PC-9 (cell line): ENCODE measurements around the gene EXOSC7. TPM values are rescaled to one million over a fixed set of nuclear protein-coding genes. Genes with fewer than 3 reads are reported as not detected.

ENCODE experiments used
- BruUV-seq: library from RNA; stranded (reverse); fragments of 400-500 nt; replicated peaks from 2 replicates; lab custom pipeline; 2021; lab: Mats Ljungman, UMichigan
- CTCF ChIA-PET: fragments of 300-600 bp; sonication (Branson Sonifier 250); formaldehyde crosslinking; loops from one replicate; lab custom pipeline; 2022; ENCODE audit warnings: antibody characterized with exemption; lab: Charles Lee
- POLR2A ChIA-PET: fragments of 300-600 bp; sonication (Branson Sonifier 250); formaldehyde crosslinking; loops from one replicate; lab custom pipeline; 2022; ENCODE audit warnings: antibody characterized with exemption; ENCODE audit not compliant: unreplicated experiment; lab: Charles Lee
- DNase-seq, 2 experiments: peaks; one replicate each; pipeline versions ENCODE4 v3.0.0 to v3.0.0-alpha.2; 2015 to 2022; ENCODE audit warnings: mixed read lengths in 1 of 2
- H2AFZ ChIP-seq: fragments of 200-600 bp; sonication (generic); 2 replicates; pipeline ENCODE4 v1.8.1; 2017; ENCODE audit warnings: antibody characterized with exemption
- H3F3A ChIP-seq: fragments of 200-600 bp; sonication (generic); 2 replicates; pipeline ENCODE4 v1.8.1; 2017; ENCODE audit warnings: antibody characterized with exemption, mild to moderate bottlenecking, low read depth; ENCODE audit not compliant: insufficient read depth
- H3K27ac ChIP-seq: fragments of 200-600 bp; sonication (generic); 2 replicates; pipeline ENCODE4 v1.6.1; 2016; ENCODE audit warnings: mixed run types
- H3K27me3 ChIP-seq: fragments of 200-600 bp; sonication (generic); 2 replicates; pipeline ENCODE4 v1.6.1; 2016; ENCODE audit warnings: low read depth, mixed run types; ENCODE audit not compliant: insufficient read depth
- H3K36me3 ChIP-seq: fragments of 200-600 bp; sonication (generic); 2 replicates; pipeline ENCODE4 v1.6.1; 2016; ENCODE audit warnings: low read depth, mixed run types
- H3K4me1 ChIP-seq: fragments of 200-600 bp; sonication (generic); replicated peaks from 2 replicates; pipeline ENCODE4 v1.6.1; 2016; ENCODE audit warnings: mixed run types; ENCODE audit not compliant: insufficient read depth
- H3K4me2 ChIP-seq: fragments of 200-600 bp; sonication (generic); 2 replicates; pipeline ENCODE4 v1.6.1; 2017; ENCODE audit warnings: mixed run types
- H3K4me3 ChIP-seq: fragments of 200-600 bp; sonication (generic); 2 replicates; pipeline ENCODE4 v1.6.1; 2016; ENCODE audit warnings: mixed run types
- H3K79me2 ChIP-seq: fragments of 200-600 bp; sonication (generic); 2 replicates; pipeline ENCODE4 v1.6.1; 2017; ENCODE audit warnings: low read depth, mixed run types
- H3K9me2 ChIP-seq: fragments of 200-600 bp; sonication (generic); 2 replicates; pipeline ENCODE4 v1.8.1; 2017; ENCODE audit warnings: mild to moderate bottlenecking; ENCODE audit not compliant: insufficient read depth
- H3K9me3 ChIP-seq: fragments of 200-600 bp; sonication (generic); 2 replicates; pipeline ENCODE4 v1.8.1; 2016; ENCODE audit warnings: low read depth; ENCODE audit not compliant: insufficient read depth
- H4K20me1 ChIP-seq: fragments of 200-600 bp; sonication (generic); 2 replicates; pipeline ENCODE4 v1.8.1; 2017; ENCODE audit not compliant: insufficient read depth
- CTCF ChIP-seq: fragments of 200-600 bp; sonication (generic); conservative IDR thresholded peaks from 2 replicates; pipeline ENCODE4 v1.6.1; 2017; ENCODE audit warnings: mixed run types, antibody characterized with exemption, mild to moderate bottlenecking, moderate library complexity
- EZH2 ChIP-seq: fragments of 200-600 bp; sonication (generic); IDR thresholded peaks from 2 replicates; pipeline ENCODE4 v1.8.0; 2017; ENCODE audit warnings: antibody characterized with exemption, low read depth
- intact Hi-C: fragments of 100-400 bp; cut with micrococcal nuclease; formaldehyde crosslinking; loops from one replicate; pipeline ENCODE4 v1.10.0; 2022; ENCODE audit not compliant: unreplicated experiment
- total RNA-seq: library from RNA; stranded (reverse); gene quantifications from 2 replicates; pipeline ENCODE4 v1.2.3, GENCODE V29; 2021

Gene EXOSC7
- total RNA-seq, 1 experiment from 2014 or later: 56.2 TPM

- peaks cover 29% of the 10 kb centered on the region for H3K4me1 ChIP-seq
- H3K9me2 ChIP-seq: no peaks in the 10 kb centered on the region
- no peaks in the 10 kb centered on the region for H3K27me3 ChIP-seq
- peaks cover 28% of the 10 kb centered on the region for H3F3A ChIP-seq
- H3K79me2 ChIP-seq: peaks cover 72% of the 10 kb centered on the region
- intact Hi-C loops: no loop called here
- no peak overlapping the region for H3K27ac ChIP-seq
- H2AFZ ChIP-seq: no peak overlapping the region
- CTCF ChIA-PET: no interaction called here
- no peak for DNase-seq
- POLR2A ChIA-PET: no interaction called here
- peaks cover 8% of the 10 kb centered on the region; the same call in 1 of the 2 replicates for H4K20me1 ChIP-seq
- peaks cover 29% of the 10 kb centered on the region; the same call in 1 of the 2 replicates for H3K36me3 ChIP-seq
- TF ChIP-seq CTCF (no peak), EZH2 (no peak)
- no peak overlapping the region for H3K4me3 ChIP-seq
- H3K9me3 ChIP-seq: no peaks in the 10 kb centered on the region
- H3K4me2 ChIP-seq: no peak overlapping the region
- no TSS peak for BruUV-seq
Measured at GRCh38 chr3:44987332-44987731, 11.3 kb downstream of the EXOSC7 start.

GRCh38 chr3:44988073-44988472, 12.0 kb downstream of the EXOSC7 start:
- Histone ChIP-seq H3F3A (peaks cover 27% of the 10 kb centered on the region), H3K4me3 (no peak overlapping the region), H3K27ac (no peak overlapping the region), H3K79me2 (peaks cover 64% of the 10 kb centered on the region), H4K20me1 (peaks cover 7% of the 10 kb centered on the region; the same call in 1 of the 2 replicates), H3K4me1 (peaks cover 29% of the 10 kb centered on the region), H3K4me2 (no peak overlapping the region), H3K9me3 (no peaks in the 10 kb centered on the region), H2AFZ (no peak overlapping the region), H3K36me3 (peaks cover 29% of the 10 kb centered on the region; the same call in 1 of the 2 replicates), H3K9me2 (no peaks in the 10 kb centered on the region), H3K27me3 (no peaks in the 10 kb centered on the region)
- no TSS peak for BruUV-seq
- ChIA-PET CTCF (no interaction called here), POLR2A (no interaction called here)
- intact Hi-C loops: no loop called here
- DNase-seq: no peak
- no peak for TF ChIP-seq EZH2
- peak; percentile 59; the same call in 1 of the 2 replicates for TF ChIP-seq CTCF

GRCh38 chr3:44989141-44989540, 13.1 kb downstream of the EXOSC7 start:
- ChIA-PET CTCF (no interaction called here), POLR2A (interaction anchor here (0.7 kb wide), 1 partner anchor 567 kb away, joined by 8 read pairs; no protein-coding TSS in a partner anchor)
- no TSS peak for BruUV-seq
- TF ChIP-seq EZH2 (no peak), CTCF (no peak)
- peaks cover 5% of the 10 kb centered on the region; the same call in 1 of the 2 replicates for H4K20me1 ChIP-seq
- intact Hi-C loops: no loop called here
- H3K4me1 ChIP-seq: peaks cover 29% of the 10 kb centered on the region
- H3K36me3 ChIP-seq: peaks cover 29% of the 10 kb centered on the region; the same call in 1 of the 2 replicates
- no peak overlapping the region for H3K27ac ChIP-seq
- no peaks in the 10 kb centered on the region for H3K9me3 ChIP-seq
- H3K4me2 ChIP-seq: no peak overlapping the region
- no peaks in the 10 kb centered on the region for H3K9me2 ChIP-seq
- DNase-seq: no peak
- H3F3A ChIP-seq: peaks cover 26% of the 10 kb centered on the region
- H3K4me3 ChIP-seq: no peak overlapping the region
- peaks cover 59% of the 10 kb centered on the region for H3K79me2 ChIP-seq
- no peak overlapping the region for H2AFZ ChIP-seq
- no peaks in the 10 kb centered on the region for H3K27me3 ChIP-seq
